GM12865 (cell line): ENCODE data around the gene PIN1.
A peak's percentile ranks its signal among the peaks of the same experiment; 100 is the strongest.

ENCODE experiments used
- DNase-seq: peaks from one replicate; pipeline ENCODE4 v3.0.0; 2010; ENCODE audit warnings: low read depth
- H3K4me3 ChIP-seq: 2 replicates; pipeline ENCODE4 v1.5.1; 2011; ENCODE audit warnings: mild to moderate bottlenecking, low read depth, low read length, control low read depth
- CTCF ChIP-seq: IDR thresholded peaks from 2 replicates; pipeline ENCODE4 v1.5.1; 2011; ENCODE audit warnings: low read length, control low read depth, low read depth, inconsistent platforms; ENCODE audit not compliant: insufficient read depth; ENCODE audit errors: missing control alignments

Gene PIN1

GRCh38 chr19:9857920-9858746 is 23.0 kb downstream of the PIN1 start:
- peak; percentile 12 for DNase-seq
- TF ChIP-seq CTCF: no peak
- no peak overlapping the region for H3K4me3 ChIP-seq

GRCh38 chr19:9858766-9859165 is 23.6 kb downstream of the PIN1 start:
- DNase-seq: no peak
- no peak overlapping the region for H3K4me3 ChIP-seq
- TF ChIP-seq CTCF: no peak

GRCh38 chr19:9860407-9860806 is 25.3 kb downstream of the PIN1 start:
- no peak for DNase-seq
- H3K4me3 ChIP-seq: no peak overlapping the region
- TF ChIP-seq CTCF: no peak

GRCh38 chr19:9861503-9861902 is 26.4 kb downstream of the PIN1 start:
- DNase-seq: no peak
- TF ChIP-seq CTCF: no peak
- no peak overlapping the region for H3K4me3 ChIP-seq

GRCh38 chr19:9862938-9863337 is 27.8 kb downstream of the PIN1 start:
- DNase-seq: no peak
- H3K4me3 ChIP-seq: no peak overlapping the region
- no peak for TF ChIP-seq CTCF

- DNase-seq: no peak
- TF ChIP-seq CTCF: no peak
- H3K4me3 ChIP-seq: no peak overlapping the region
Measured at GRCh38 chr19:9863759-9864158, 28.6 kb downstream of the PIN1 start.
